GM12878 (cell line): ENCODE data around the gene PRRC1. TPM values are rescaled to one million over a fixed set of nuclear protein-coding genes. Genes with fewer than 3 reads are reported as not detected.

Experiments
- BHLHE40 ChIP-seq, 2 experiments: fragments of 450-650 bp in 1 of 2; IDR thresholded peaks; 2 replicates each; pipeline ENCODE4 v1.6.1; 2011 to 2017; ENCODE audit warnings: low read depth in 2 of 2, borderline replicate concordance in 1 of 2, improper control_type of control experiment in 1 of 2, low read length in 1 of 2, mild to moderate bottlenecking in 1 of 2
- BMI1 ChIP-seq: fragments of 450-650 bp; IDR thresholded peaks from 2 replicates; pipeline ENCODE4 v1.6.1; 2016; ENCODE audit warnings: mild to moderate bottlenecking, moderate library complexity, borderline replicate concordance
- CBX5 ChIP-seq: sonication (generic); IDR thresholded peaks from 2 replicates; pipeline ENCODE4 v1.6.1; 2016; ENCODE audit warnings: low read depth, moderate library complexity, mild to moderate bottlenecking, inconsistent platforms
- ESRRA ChIP-seq: IDR thresholded peaks from 2 replicates; pipeline ENCODE4 v1.6.1; 2012; ENCODE audit warnings: mild to moderate bottlenecking, low read length, improper control_type of control experiment
- FOXK2 ChIP-seq: fragments of 450-650 bp; IDR thresholded peaks from 2 replicates; pipeline ENCODE4 v1.6.1; 2017; ENCODE audit warnings: mild to moderate bottlenecking, moderate library complexity
- IKZF1 ChIP-seq: fragments of 450-650 bp; conservative IDR thresholded peaks from 2 replicates; pipeline ENCODE4 v1.6.1; 2017; ENCODE audit warnings: antibody characterized with exemption, mild to moderate bottlenecking
- KLF5 ChIP-seq: fragments of 450-650 bp; IDR thresholded peaks from 2 replicates; pipeline ENCODE4 v1.6.1; 2014; ENCODE audit warnings: mild to moderate bottlenecking; ENCODE audit not compliant: partially characterized antibody
- NFIC ChIP-seq: IDR thresholded peaks from 2 replicates; pipeline ENCODE4 v1.6.1; 2012; ENCODE audit warnings: low read depth, mild to moderate bottlenecking, inconsistent platforms, low read length, moderate library complexity
- PAX8 ChIP-seq: fragments of 450-650 bp; IDR thresholded peaks from 2 replicates; pipeline ENCODE4 v1.6.1; 2017; ENCODE audit warnings: mild to moderate bottlenecking, moderate library complexity
- PKNOX1 ChIP-seq: fragments of 450-650 bp; IDR thresholded peaks from 2 replicates; pipeline ENCODE4 v1.6.1; 2016; ENCODE audit warnings: mild to moderate bottlenecking
- SIX5 ChIP-seq: IDR thresholded peaks from 2 replicates; pipeline ENCODE4 v1.6.1; 2011; ENCODE audit warnings: mild to moderate bottlenecking, low read depth, low read length, moderate library complexity; ENCODE audit not compliant: severe bottlenecking
- SP1 ChIP-seq: IDR thresholded peaks from one replicate; pipeline ENCODE4 v1.6.1; 2011; ENCODE audit warnings: low read depth, low read length
- SREBF1 ChIP-seq: IDR thresholded peaks from 2 replicates; pipeline ENCODE4 v1.6.1; 2012; ENCODE audit warnings: mild to moderate bottlenecking, low read length
- STAT3 ChIP-seq: IDR thresholded peaks from 2 replicates; pipeline ENCODE4 v1.6.1; 2011; ENCODE audit warnings: low read depth, low read length, improper control_type of control experiment
- TCF3 ChIP-seq: IDR thresholded peaks from 2 replicates; pipeline ENCODE4 v1.6.1; 2012; ENCODE audit warnings: low read depth, mild to moderate bottlenecking, low read length, borderline replicate concordance; ENCODE audit not compliant: insufficient read depth
- ZBED1 ChIP-seq: IDR thresholded peaks from 2 replicates; pipeline ENCODE4 v1.6.1; 2016; ENCODE audit warnings: borderline replicate concordance
- ZBTB40 ChIP-seq: fragments of 450-650 bp; IDR thresholded peaks from 2 replicates; pipeline ENCODE4 v1.6.1; 2016; ENCODE audit warnings: mild to moderate bottlenecking, moderate library complexity, borderline replicate concordance
- ZNF217 ChIP-seq: fragments of 450-650 bp; IDR thresholded peaks from 2 replicates; pipeline ENCODE4 v1.6.1; 2017; ENCODE audit warnings: antibody characterized with exemption, mild to moderate bottlenecking
- ZNF24 ChIP-seq: fragments of 450-650 bp; IDR thresholded peaks from 2 replicates; pipeline ENCODE4 v1.6.1; 2017; ENCODE audit warnings: antibody characterized with exemption, mild to moderate bottlenecking
- polyA plus RNA-seq, 11 experiments: library from polyadenylated mRNA; depleted of rRNA in 4 of 11; unstranded in 6 of 11; stranded (reverse) in 5 of 11; fragments of >200 nt; fragmentation: Nextera tagmentation in 4 of 11; fragmentation: Illumina TruSeq in 1 of 11; extraction: Ambion mirVana in 4 of 11; extraction: Trizol in 1 of 11; gene quantifications; 1 replicate in 1 of 11; 2 replicates in 10 of 11; pipeline versions ENCODE4 v1.2.1 to v1.2.3, GENCODE V29; 2011 to 2016; ENCODE audit warnings: inconsistent platforms in 2 of 11, missing spikeins in 2 of 11, low read depth in 1 of 11
- total RNA-seq, 4 experiments: library from RNA; depleted of rRNA in 3 of 4; stranded (reverse); fragments of >200 nt in 3 of 4; fragmentation: Illumina TruSeq in 1 of 4; extraction: Trizol in 1 of 4; gene quantifications; 2 replicates each; pipeline versions ENCODE4 v1.2.1 to v1.2.3, GENCODE V29; 2013 to 2021
- TF ChIP-seq, protein P1 (sequence below): IDR thresholded peaks from 2 replicates; pipeline ENCODE4 v1.6.1; 2012; ENCODE audit warnings: low read depth, low read length, improper control_type of control experiment
- TF ChIP-seq, protein P2 (sequence below): IDR thresholded peaks from 2 replicates; pipeline ENCODE4 v1.6.1; 2011; ENCODE audit warnings: low read depth, mild to moderate bottlenecking, low read length, moderate library complexity, borderline replicate concordance; ENCODE audit errors: extremely low read depth

Gene PRRC1
- total and polyA plus RNA-seq, 10 of the 15 experiments (the other 5 are each of a cell fraction or from before 2014, with no cell fraction given), result 19.0 to 54.5 (median 31.0) TPM

DNA sequence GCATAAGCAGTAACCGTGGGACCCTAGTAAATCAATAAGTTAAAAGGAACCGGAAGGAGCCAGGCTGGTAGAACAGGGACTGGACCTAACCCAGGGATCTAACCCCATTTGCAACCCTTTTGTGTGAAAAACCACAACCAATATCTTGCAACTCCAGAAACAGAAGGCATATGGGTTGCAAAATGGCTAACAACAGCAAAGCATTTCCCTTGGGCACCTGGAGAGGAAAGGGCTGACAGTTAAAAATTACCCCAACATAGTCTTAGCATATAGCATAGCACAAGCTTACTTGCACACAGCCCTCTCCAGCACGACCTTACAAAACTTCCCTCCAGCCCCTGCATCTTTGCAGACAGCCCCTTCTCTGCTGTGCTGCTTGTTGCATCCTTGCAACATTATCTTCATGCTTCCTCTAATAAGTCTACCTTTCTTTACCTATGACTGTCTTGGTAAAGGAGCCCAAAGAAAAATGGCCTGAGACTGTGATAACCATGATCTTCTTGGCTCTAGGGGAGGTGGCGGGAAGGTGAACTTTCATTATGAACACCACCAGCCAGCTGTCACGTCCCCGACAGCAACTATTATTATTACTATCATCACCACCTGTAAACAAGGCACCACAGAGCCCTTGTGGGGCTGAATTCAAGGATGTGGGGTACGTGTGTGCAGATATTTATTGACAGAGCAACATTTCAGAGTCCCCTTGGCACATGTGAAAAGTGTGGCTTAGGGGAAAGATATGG lies 49.8 kb downstream of the PRRC1 start (continued):
- TF ChIP-seq BMI1, result no peak
- TF ChIP-seq, protein P1, sequence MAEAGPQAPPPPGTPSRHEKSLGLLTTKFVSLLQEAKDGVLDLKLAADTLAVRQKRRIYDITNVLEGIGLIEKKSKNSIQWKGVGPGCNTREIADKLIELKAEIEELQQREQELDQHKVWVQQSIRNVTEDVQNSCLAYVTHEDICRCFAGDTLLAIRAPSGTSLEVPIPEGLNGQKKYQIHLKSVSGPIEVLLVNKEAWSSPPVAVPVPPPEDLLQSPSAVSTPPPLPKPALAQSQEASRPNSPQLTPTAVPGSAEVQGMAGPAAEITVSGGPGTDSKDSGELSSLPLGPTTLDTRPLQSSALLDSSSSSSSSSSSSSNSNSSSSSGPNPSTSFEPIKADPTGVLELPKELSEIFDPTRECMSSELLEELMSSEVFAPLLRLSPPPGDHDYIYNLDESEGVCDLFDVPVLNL, result no peak
- TF ChIP-seq, protein P2, sequence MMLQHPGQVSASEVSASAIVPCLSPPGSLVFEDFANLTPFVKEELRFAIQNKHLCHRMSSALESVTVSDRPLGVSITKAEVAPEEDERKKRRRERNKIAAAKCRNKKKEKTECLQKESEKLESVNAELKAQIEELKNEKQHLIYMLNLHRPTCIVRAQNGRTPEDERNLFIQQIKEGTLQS, result no peak
- no peak for TF ChIP-seq ZNF24
- TF ChIP-seq ZBED1, result no peak
- peak; percentile 94 for TF ChIP-seq TCF3
- peak; percentile 44 for TF ChIP-seq IKZF1
- no peak for TF ChIP-seq KLF5
- TF ChIP-seq ZNF217, result no peak
- TF ChIP-seq PKNOX1, result peak; percentile 34; the same call in 1 of the 2 replicates
- 0 out of 4 replicates have a peak, but pooled peaks of 1 of the 2 experiments have one; percentile 34 for TF ChIP-seq BHLHE40 (IDR thresholded peaks at IDR 0.05; ENCODE audit: borderline replicate concordance in 1 of 2, low read depth in 2 of 2, low read length in 1 of 2)
- TF ChIP-seq SP1, result no peak
- no peak for TF ChIP-seq SIX5
- no peak for TF ChIP-seq ZBTB40
- no peak for TF ChIP-seq FOXK2
- no peak for TF ChIP-seq SREBF1
- TF ChIP-seq STAT3, result no peak
- peak; percentile 67 for TF ChIP-seq NFIC
- TF ChIP-seq PAX8, result no peak
- peak; percentile 82; the same call in 1 of the 2 replicates for TF ChIP-seq CBX5
- TF ChIP-seq ESRRA, result no peak
